Activated CD4-positive, alpha-beta T cell treated with anti-CD3 and anti-CD28 coated beads, Interleukin-2, Interleukin-4, amounts not matched to agents 100 ng/mL and 50 ng/mL, durations not matched to agents 16 hours and 8 hours (primary cell): ENCODE data around the gene IQSEC1.
A peak's percentile ranks its signal among the peaks of the same experiment; 100 is the strongest.

Source experiments
- DNase-seq: peaks from one replicate; pipeline ENCODE4 v3.0.0-alpha.2; 2020; ENCODE audit warnings: low spot score

IQSEC1 gene

DNA sequence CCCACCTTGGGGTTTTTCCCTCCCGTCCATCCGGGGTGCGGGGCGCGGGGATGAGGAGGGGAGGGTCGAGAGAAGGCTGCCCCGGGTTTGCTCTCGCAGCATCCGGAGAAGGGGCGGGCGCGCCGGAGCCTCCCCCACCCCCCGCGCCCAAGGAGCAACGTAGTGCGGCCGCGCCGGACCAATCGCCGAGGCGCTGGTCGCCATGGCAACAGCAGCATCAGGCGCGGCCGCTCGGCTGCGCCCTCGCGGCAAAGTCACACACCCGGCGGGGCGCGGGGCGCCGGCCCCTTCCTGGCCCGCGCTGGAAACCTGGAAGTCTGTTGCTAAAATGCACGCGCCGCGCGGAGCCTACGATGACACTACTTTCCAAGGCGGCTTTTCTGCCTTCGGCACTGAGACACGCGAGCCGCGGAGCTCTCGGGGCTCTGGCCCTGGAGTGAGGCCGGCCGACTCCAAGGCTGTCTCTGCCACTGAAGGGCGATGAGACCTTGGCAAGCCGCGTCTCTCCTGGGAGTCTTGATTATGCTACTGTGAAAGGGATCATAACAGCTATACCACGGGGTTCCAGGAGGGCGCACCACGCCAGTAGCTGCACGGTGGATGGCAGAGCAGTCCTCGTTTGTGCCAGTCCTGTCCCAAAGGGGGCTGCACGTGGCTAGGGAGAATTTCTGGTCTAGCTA lies at the start of gene IQSEC1:
TSS of gene IQSEC1 (minus strand) at position 104 of the 680 bp plus-strand sequence. CDS start 415 bp downstream, outside the sequence.
- DNase-seq, result peak; percentile 51

DNA sequence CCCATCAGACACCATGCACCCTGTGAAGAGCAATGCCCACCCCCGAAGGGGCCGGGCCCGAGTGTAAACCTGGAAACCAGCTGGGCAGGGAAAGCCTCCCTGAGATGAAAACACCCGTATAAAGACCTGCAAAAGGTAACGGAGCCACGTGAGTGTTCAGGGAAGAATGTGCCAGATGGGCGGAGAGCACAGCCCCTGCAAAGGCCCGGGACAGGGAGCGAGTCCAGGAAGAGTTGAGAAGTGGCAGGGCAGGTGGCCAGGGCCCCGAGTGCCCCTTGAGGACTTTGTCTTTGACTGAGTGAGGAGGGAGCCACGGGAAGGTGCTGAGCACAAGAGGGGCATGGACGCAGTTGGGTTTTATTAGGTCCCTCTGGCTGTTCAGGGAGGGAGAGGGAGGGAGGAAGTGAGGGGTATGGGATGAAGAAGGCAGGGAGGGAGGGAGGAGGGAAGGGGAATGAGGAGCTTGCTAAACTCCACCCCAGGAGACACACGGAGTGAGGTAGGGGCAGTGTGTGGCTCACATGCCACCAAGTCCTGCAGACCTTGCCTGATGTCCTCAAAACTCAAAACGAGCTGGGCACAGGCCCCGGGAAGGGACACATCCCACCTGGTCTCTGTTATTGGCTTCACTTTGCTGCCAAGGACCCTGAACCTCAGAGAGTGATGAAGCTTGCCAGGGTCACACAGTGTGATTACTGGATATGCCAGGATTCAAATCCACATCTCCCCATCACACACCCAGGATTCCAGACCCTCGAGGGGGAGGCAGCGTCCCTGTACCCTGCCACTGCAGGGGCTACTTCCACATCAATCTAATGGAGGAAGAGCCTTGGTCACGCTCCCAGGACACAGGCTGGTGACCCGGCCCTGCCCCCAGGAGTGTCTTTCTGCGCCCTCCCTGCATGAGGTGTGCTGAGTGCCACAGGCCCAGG lies 49.1 kb upstream of the IQSEC1 start:
- no peak for DNase-seq

- no peak for DNase-seq
Measured at GRCh38 chr3:13121553-13122001, 48.3 kb upstream of the IQSEC1 start.

DNA sequence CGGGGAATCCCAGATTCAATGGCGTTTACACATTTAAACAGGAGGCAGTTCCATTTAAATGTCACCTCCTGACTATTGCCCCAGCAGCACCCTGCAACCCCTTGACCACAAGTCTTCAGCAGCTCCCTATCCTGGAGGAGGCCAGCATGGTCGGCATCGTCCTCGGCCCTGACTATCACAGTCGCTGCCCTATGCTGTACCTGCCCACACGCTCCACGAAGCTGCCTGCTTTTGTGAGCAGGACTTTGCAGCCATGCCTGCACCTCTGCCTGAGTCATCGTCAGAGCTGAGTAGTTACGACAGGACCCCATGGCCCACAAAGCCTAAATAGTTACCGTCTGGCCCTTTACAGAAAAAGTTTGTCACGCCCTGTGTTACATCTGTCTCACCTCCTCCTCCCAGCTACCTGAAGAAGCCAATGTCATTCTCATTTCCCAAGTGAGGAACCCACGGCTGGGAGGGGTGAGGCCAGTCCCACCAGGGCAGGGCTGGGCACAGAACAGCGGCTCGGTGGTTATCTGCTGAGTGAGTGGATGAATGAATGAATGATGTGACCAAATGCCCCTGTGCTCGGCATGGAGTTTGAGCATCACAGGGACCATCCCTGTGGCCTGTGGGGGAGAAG lies 47.8 kb upstream of the IQSEC1 start:
- DNase-seq, result no peak

GRCh38 chr3:13120289-13120927 lies 47.2 kb upstream of the IQSEC1 start:
- no peak for DNase-seq

GRCh38 chr3:13119471-13120220 lies 46.4 kb upstream of the IQSEC1 start:
- no peak for DNase-seq

GRCh38 chr3:13116426-13116825 lies 43.2 kb upstream of the IQSEC1 start:
- DNase-seq, result no peak

- no peak for DNase-seq
Measured at GRCh38 chr3:13115991-13116390, 42.8 kb upstream of the IQSEC1 start.

DNA sequence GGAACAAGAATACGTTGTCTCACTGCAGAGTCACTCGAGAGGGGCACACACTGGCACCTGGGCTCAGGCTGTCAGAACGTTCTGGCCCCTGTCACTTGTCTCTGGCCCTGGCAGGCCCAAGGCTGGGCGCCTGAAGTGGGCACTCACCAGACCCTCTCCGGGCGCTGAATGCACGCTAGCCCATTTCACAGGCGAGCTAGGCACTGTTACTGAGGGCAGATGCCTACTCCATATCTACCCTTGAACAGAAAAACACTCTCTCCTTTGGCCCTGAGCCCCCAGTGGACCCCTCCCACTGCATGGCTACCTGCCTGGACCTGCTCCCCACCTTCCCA lies 42.3 kb upstream of the IQSEC1 start:
- no peak for DNase-seq

DNA sequence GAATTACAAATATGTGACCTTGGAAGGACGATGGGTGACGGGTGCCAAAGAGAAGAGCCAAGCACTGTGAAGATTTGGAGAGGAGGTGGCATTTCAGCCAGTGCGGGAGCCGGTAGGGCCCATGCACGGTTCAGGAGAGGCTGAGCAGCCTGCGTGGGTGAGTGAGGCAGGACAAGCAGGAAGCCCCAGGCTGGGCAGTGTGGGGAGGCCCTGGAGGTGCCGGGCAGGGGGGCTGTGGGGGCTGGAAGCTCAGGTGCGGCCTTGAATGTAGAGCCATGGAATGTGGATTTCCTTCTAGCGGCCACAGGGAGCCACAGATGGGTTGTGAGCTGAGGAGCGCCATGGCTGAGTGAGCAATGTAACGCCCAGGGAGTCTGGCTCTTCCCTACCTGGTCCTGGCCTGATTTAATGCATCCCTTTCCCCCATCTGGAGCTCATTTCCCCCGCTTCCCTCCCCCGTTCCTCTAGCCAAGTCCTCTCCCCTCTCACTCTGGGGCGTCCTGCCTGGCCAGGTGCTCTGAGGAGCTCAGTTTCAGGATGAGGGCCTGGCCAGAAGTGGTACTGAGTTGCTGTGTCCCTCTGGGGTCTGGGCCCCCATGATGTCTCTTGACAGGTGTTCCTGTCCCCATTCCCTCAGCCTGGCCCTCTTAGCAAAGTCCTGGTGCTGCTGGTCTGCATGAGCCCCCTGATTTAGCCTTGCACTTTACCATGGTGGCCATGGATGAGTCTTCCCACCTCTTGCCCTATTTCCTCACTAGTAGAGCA lies 41.8 kb upstream of the IQSEC1 start:
- no peak for DNase-seq

GRCh38 chr3:13113346-13114330 lies 40.4 kb upstream of the IQSEC1 start:
- no peak for DNase-seq

- no peak for DNase-seq
Measured at GRCh38 chr3:13112521-13113345, 39.5 kb upstream of the IQSEC1 start.

DNA sequence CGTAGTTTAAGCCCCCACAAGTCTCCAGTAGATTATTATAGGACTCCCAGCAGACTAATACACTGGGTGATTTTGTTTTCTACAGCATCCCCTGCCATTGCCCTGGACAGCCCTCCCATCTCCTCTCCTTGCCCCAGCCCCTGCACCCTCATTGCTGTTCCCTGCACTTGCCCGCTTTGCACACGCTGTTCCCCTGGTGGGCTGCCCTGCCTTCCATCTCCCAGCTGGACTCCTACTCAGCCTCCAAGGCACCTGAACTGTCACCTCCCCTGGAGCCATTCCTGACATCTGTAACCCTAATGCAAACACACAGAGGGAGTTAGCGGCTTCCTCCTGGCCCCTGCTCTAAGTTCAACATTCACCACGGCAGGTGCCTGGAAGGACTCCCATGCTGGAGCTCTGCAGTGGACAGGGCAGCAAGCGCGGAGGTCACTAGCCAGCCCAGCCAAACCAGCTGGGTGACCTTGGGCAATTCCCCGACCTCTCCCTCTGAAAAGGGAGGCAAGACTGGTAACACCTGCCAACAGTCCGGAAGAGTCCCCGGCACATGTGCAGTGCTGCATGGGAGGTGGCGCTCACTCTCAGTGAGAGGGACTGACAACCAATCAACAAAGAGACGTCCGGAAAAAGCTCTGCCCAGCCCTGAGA lies 38.8 kb upstream of the IQSEC1 start:
- no peak for DNase-seq

GRCh38 chr3:13111173-13111872 lies 38.1 kb upstream of the IQSEC1 start:
- no peak for DNase-seq

DNA sequence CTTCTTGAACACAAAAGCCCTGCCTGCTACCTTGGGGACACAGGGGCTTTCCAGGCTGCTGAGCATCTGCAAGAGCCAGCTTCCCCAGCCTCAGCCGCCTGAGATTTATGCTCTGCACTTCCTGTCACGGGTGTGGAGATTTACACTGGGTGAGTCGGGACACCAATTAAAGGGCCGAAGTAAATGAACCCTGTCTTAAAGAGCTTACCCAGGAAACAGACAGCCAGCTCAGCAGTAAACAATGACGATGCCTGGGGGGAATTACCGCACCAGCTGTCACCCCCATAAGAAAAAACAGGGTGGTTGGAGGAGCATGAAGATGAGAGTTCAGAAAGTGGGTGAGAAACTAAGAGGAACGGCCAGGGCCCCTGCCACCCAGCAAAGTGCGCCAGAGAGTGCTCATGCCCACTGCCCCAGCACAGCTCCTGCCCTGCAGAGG lies 37.5 kb upstream of the IQSEC1 start:
- DNase-seq, result no peak

GRCh38 chr3:13109516-13109915 lies 36.3 kb upstream of the IQSEC1 start:
- no peak for DNase-seq

DNA sequence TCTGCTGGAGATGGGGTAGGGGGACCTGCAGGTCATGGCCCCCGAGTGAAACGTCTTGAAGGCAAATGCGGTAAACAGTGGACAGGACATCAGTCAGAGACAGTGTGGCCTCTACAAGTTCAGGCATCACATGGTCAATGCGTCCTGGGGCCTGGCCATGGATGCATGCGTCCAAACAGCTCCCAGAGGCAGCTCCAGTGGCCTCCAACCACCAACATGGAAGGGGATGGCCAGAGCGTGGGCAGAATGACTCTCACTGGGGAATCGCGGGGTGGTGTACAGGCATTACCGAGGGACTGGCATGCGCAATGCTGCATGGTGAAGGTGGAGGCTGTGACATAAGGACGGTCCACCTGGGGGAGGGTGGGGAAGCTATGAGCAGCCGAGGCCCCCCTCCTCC lies 35.6 kb upstream of the IQSEC1 start:
- DNase-seq, result no peak
